CD4-positive, alpha-beta memory T cell (primary cell): ENCODE results near the gene CD3D. TPM values are rescaled to one million over a fixed set of nuclear protein-coding genes. Genes with fewer than 3 reads are reported as not detected.

Source experiments
- CTCF ChIA-PET: fragments of 350-600 bp; sonication (Branson Sonifier 250); formaldehyde crosslinking; loops from one replicate; lab custom pipeline; 2021; ENCODE audit warnings: inconsistent platforms; ENCODE audit not compliant: partially characterized antibody; lab: Charles Lee
- POLR2A ChIA-PET: fragments of 350-600 bp; sonication (Branson Sonifier 250); formaldehyde crosslinking; loops from one replicate; lab custom pipeline; 2021; ENCODE audit not compliant: partially characterized antibody; lab: Charles Lee
- DNase-seq, 5 donors: peaks; one replicate each; pipeline versions ENCODE4 v3.0.0 to v3.0.0-alpha.2; 2020 to 2022; ENCODE audit warnings: mixed read lengths in 1 of 5
- H3K27ac ChIP-seq: one replicate; pipeline ENCODE4 v1.7.0; 2013; ENCODE audit warnings: low read depth, low read length
- H3K27me3 ChIP-seq: 2 replicates; pipeline ENCODE4 v1.7.0; 2013; ENCODE audit warnings: mild to moderate bottlenecking, low read length, moderate library complexity; ENCODE audit not compliant: insufficient read depth
- H3K36me3 ChIP-seq: 2 replicates; pipeline ENCODE4 v1.7.0; 2013; ENCODE audit warnings: mild to moderate bottlenecking, low read length, moderate library complexity; ENCODE audit not compliant: insufficient read depth
- H3K4me1 ChIP-seq: 2 replicates; pipeline ENCODE4 v1.7.0; 2013; ENCODE audit warnings: mild to moderate bottlenecking, low read length, moderate library complexity; ENCODE audit not compliant: insufficient read depth
- H3K4me3 ChIP-seq, 2 donors: one replicate each; pipeline ENCODE4 v1.7.0; 2013; ENCODE audit warnings: low read length in 2 of 2, mild to moderate bottlenecking in 1 of 2
- H3K9me3 ChIP-seq, 2 donors: one replicate each; pipeline ENCODE4 v1.7.0; 2013; ENCODE audit warnings: low read length in 2 of 2, control low read depth in 1 of 2; ENCODE audit not compliant: control insufficient read depth in 1 of 2
- H3K27ac Mint-ChIP-seq, 7 donors: one replicate each; pipeline ENCODE4 v1.8.0; 2020 to 2021; ENCODE audit warnings: mixed read lengths in 7 of 7, mild to moderate bottlenecking in 6 of 7, inconsistent platforms in 3 of 7, moderate library complexity in 3 of 7
- H3K27me3 Mint-ChIP-seq, 2 donors: one replicate each; pipeline ENCODE4 v1.8.0; 2020 to 2021; ENCODE audit warnings: mixed read lengths in 2 of 2
- H3K36me3 Mint-ChIP-seq, 2 donors: one replicate each; pipeline ENCODE4 v1.8.0; 2020 to 2021; ENCODE audit warnings: mixed read lengths in 2 of 2, inconsistent platforms in 1 of 2, mild to moderate bottlenecking in 1 of 2
- H3K4me1 Mint-ChIP-seq, 4 donors: one replicate each; pipeline ENCODE4 v1.8.0; 2020 to 2021; ENCODE audit warnings: mixed read lengths in 4 of 4, mild to moderate bottlenecking in 1 of 4
- H3K4me3 Mint-ChIP-seq, 8 donors: one replicate each; pipeline ENCODE4 v1.8.0; 2020 to 2021; ENCODE audit warnings: mixed read lengths in 8 of 8, mild to moderate bottlenecking in 7 of 8, moderate library complexity in 6 of 8, inconsistent platforms in 3 of 8
- H3K9me3 Mint-ChIP-seq, 8 donors: one replicate each; pipeline ENCODE4 v1.8.0; 2020 to 2021; ENCODE audit warnings: mixed read lengths in 8 of 8, mild to moderate bottlenecking in 5 of 8, inconsistent platforms in 3 of 8, moderate library complexity in 1 of 8
- intact Hi-C: fragments of 100-400 bp; cut with micrococcal nuclease; formaldehyde crosslinking; loops from one replicate; pipeline ENCODE4 v1.15.1; 2023
- polyA plus RNA-seq, 2 donors: library from polyadenylated mRNA; unstranded; fragments of 300-500 nt; fragmentation: Illumina TruSeq; gene quantifications; one replicate each; pipeline ENCODE4 v1.2.3, GENCODE V29; 2021
- total RNA-seq, 2 experiments: library from RNA; stranded (reverse); gene quantifications; one replicate each; pipeline ENCODE4 v1.2.3, GENCODE V29; 2021

Gene CD3D
- total and polyA plus RNA-seq, 4 experiments from 2014 or later = 338 to 1,046 (median 668) TPM

GRCh38 chr11:118289401-118289800 is 53.1 kb downstream of the CD3D start:
- ChIA-PET POLR2A (interaction anchor here (1.0 kb wide), 1 partner anchor 91 kb away, joined by 4 read pairs; no protein-coding TSS in a partner anchor), CTCF (interaction anchor here (0.6 to 6.2 kb wide), 15 partner anchors 10 to 998 kb away, joined by 3 to 138 read pairs (median 3); partner anchors contain the start of gene JAML)
- Mint-ChIP-seq H3K4me3 (no peak overlapping the region), H3K4me1 (peaks cover 4 to 7% (median 5%) of the 10 kb centered on the region in 4 donors), H3K27me3 (no peaks in the 10 kb centered on the region), H3K27ac (no peak overlapping the region), H3K9me3 (no peaks in the 10 kb centered on the region), H3K36me3 (no peaks in the 10 kb centered on the region)
- Histone ChIP-seq H3K36me3 (no peaks in the 10 kb centered on the region), H3K9me3 (no peaks in the 10 kb centered on the region), H3K4me3 (no peak overlapping the region), H3K27ac (no peak overlapping the region), H3K4me1 (peaks cover 1% of the 10 kb centered on the region), H3K27me3 (no peaks in the 10 kb centered on the region)
- no peak for DNase-seq
- intact Hi-C loops = no loop called here

Other genes with a start within 250 kb of the CD3D start
- gene SCN4B, start 189.9 kb downstream of the CD3D start, total RNA-seq = not detected
- gene SCN4B, start 189.9 kb downstream of the CD3D start, polyA plus RNA-seq = not detected
- not detected for gene SCN2B, start 166.1 kb downstream of the CD3D start, total RNA-seq
- gene SCN2B, start 166.1 kb downstream of the CD3D start, polyA plus RNA-seq = not detected
- 100 to 1,000 TPM; 115 to 116 TPM for gene JAML, start 117.7 kb downstream of the CD3D start, total RNA-seq
- gene JAML, start 117.7 kb downstream of the CD3D start, polyA plus RNA-seq = 100 to 1,000 TPM; 169 to 194 TPM
- 10 to 100 TPM; 29.9 to 32.0 TPM for gene MPZL3, start 90.3 kb downstream of the CD3D start, total RNA-seq
- gene MPZL3, start 90.3 kb downstream of the CD3D start, polyA plus RNA-seq = 10 to 100 TPM; 12.3 to 12.6 TPM
- 1 to 10 TPM; 2.9 to 3.7 TPM for gene MPZL2, start 78.4 kb downstream of the CD3D start, total RNA-seq
- gene MPZL2, start 78.4 kb downstream of the CD3D start, polyA plus RNA-seq = 1 to 10 TPM in 1 of 2 donors, under 1 TPM in 1; 0.64 to 4.2 TPM
- gene CD3E, start 38.0 kb downstream of the CD3D start, total RNA-seq = 100 to 1,000 TPM; 581 to 618 TPM
- gene CD3E, start 38.0 kb downstream of the CD3D start, polyA plus RNA-seq = 100 to 1,000 TPM; 627 to 999 TPM
- 100 to 1,000 TPM; 191 to 205 TPM for gene CD3G, start 1.6 kb upstream of the CD3D start, total RNA-seq
- 100 to 1,000 TPM; 131 to 417 TPM for gene CD3G, start 1.6 kb upstream of the CD3D start, polyA plus RNA-seq
- gene UBE4A, start 16.9 kb upstream of the CD3D start, total RNA-seq = 10 to 100 TPM; 50.3 to 52.2 TPM
- gene UBE4A, start 16.9 kb upstream of the CD3D start, polyA plus RNA-seq = 10 to 100 TPM; 16.9 to 25.5 TPM
- gene ATP5MG, start 58.9 kb upstream of the CD3D start, total RNA-seq = 100 to 1,000 TPM; 158 to 161 TPM
- gene ATP5MG, start 58.9 kb upstream of the CD3D start, polyA plus RNA-seq = 100 to 1,000 TPM; 595 to 704 TPM
- 100 to 1,000 TPM; 185 to 202 TPM for gene KMT2A, start 93.8 kb upstream of the CD3D start, total RNA-seq
- gene KMT2A, start 93.8 kb upstream of the CD3D start, polyA plus RNA-seq = 10 to 100 TPM in 1 of 2 donors, 1 to 10 TPM in 1; 4.6 to 51.9 TPM
- 1 to 10 TPM; 1.1 to 1.2 TPM for gene TTC36, start 184.8 kb upstream of the CD3D start, total RNA-seq
- under 1 TPM; 0.39 to 0.49 TPM for gene TTC36, start 184.8 kb upstream of the CD3D start, polyA plus RNA-seq
- 10 to 100 TPM; 19.5 to 20.0 TPM for gene TMEM25, start 188.5 kb upstream of the CD3D start, total RNA-seq
- gene TMEM25, start 188.5 kb upstream of the CD3D start, polyA plus RNA-seq = 10 to 100 TPM; 16.5 to 26.5 TPM
- 10 to 100 TPM; 12.1 to 14.9 TPM for gene IFT46, start 223.2 kb upstream of the CD3D start, total RNA-seq
- gene IFT46, start 223.2 kb upstream of the CD3D start, polyA plus RNA-seq = 1 to 10 TPM; 5.7 to 5.9 TPM
- gene ARCN1, start 229.7 kb upstream of the CD3D start, total RNA-seq = 100 to 1,000 TPM; 133 to 134 TPM
- gene ARCN1, start 229.7 kb upstream of the CD3D start, polyA plus RNA-seq = 100 to 1,000 TPM; 157 to 168 TPM